Measurements from ENCODE around the gene INSYN2A.

DNA sequence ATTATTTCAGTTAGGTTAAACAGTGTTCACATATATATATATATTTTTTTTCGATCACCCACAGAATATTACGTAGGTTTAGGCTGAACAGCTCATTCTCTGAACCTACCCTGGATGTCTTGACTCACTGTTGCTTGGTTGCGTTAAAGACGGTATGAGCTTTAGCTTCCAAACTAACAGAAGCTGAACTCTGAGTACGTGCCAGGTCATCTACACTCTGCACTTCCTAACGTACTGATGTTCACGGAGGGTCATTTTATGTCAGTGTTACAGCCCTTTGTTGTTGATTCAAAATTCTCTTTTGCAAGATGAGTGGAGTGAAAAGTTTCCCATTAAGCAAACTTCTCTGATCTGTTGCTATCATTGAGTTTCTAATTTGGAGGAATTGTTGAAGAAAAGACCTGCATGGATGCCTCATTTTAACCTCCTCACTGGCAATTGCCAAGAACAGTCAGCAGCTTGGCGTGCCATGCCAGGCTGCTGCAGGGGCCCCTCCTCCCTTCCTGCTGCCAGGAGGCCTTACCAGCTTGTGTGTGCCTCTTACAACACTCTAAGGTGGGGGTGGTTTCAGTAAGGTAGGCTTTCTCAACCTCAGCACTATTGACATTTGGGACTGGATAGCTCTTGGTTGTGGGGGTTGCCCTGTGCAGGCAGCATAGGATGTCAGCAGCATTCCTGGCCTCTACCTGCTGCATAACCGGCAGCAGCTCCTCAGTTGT, 44.3 kb downstream of the INSYN2A start:
- TF ChIP-seq, protein P1, sequence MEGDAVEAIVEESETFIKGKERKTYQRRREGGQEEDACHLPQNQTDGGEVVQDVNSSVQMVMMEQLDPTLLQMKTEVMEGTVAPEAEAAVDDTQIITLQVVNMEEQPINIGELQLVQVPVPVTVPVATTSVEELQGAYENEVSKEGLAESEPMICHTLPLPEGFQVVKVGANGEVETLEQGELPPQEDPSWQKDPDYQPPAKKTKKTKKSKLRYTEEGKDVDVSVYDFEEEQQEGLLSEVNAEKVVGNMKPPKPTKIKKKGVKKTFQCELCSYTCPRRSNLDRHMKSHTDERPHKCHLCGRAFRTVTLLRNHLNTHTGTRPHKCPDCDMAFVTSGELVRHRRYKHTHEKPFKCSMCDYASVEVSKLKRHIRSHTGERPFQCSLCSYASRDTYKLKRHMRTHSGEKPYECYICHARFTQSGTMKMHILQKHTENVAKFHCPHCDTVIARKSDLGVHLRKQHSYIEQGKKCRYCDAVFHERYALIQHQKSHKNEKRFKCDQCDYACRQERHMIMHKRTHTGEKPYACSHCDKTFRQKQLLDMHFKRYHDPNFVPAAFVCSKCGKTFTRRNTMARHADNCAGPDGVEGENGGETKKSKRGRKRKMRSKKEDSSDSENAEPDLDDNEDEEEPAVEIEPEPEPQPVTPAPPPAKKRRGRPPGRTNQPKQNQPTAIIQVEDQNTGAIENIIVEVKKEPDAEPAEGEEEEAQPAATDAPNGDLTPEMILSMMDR (IDR thresholded peaks at IDR 0.05), result no peak
- TF ChIP-seq POLR2A (IDR thresholded peaks at IDR 0.05), result no peak

Data from upper lobe of left lung (tissue), 4 donors.